IPS-18a (cell line): Measurements from ENCODE around the gene GLIS2.

Experiments used
- H3K27ac ChIP-seq: one replicate; pipeline ENCODE4 v1.5.1; 2013; ENCODE audit warnings: low read length
- H3K27me3 ChIP-seq: one replicate; pipeline ENCODE4 v1.6.1; 2013; ENCODE audit warnings: mild to moderate bottlenecking, low read length; ENCODE audit not compliant: control insufficient read depth, insufficient read depth
- H3K36me3 ChIP-seq: one replicate; pipeline ENCODE4 v1.6.1; 2013; ENCODE audit warnings: low read depth, low read length; ENCODE audit not compliant: control insufficient read depth
- H3K4me1 ChIP-seq: one replicate; pipeline ENCODE4 v1.6.1; 2013; ENCODE audit warnings: low read depth, low read length; ENCODE audit not compliant: control insufficient read depth
- H3K4me3 ChIP-seq: one replicate; pipeline ENCODE4 v1.5.1; 2013; ENCODE audit warnings: low read length
- H3K9ac ChIP-seq: one replicate; pipeline ENCODE4 v1.6.1; 2013; ENCODE audit warnings: mild to moderate bottlenecking, low read length, moderate library complexity
- H3K9me3 ChIP-seq: one replicate; pipeline ENCODE4 v1.6.1; 2013; ENCODE audit warnings: low read depth, low read length; ENCODE audit not compliant: control insufficient read depth

Gene GLIS2

DNA sequence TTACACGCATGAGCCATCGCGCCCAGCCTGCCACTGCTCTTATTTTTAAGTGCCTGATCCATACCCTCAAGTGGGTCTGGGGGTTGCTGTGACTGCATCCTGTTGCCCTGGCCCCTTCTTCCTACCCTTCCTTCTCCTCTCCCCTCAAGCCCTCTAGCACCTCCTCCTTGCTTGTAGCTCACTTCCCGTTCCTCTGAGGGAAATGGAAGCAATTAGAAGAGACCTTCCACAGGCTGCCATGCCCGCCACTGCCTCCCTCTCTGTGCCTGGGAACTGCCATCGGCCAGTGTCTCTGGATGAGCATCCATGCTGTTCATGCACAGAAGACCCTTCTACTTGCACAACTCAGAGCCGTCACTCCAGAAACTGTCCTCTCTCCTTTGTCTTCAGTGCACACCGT, 32.4 kb upstream of the GLIS2 start:
- Histone ChIP-seq H3K9ac (no peak overlapping the region), H3K36me3 (no peaks in the 10 kb centered on the region), H3K27ac (no peak overlapping the region)

DNA sequence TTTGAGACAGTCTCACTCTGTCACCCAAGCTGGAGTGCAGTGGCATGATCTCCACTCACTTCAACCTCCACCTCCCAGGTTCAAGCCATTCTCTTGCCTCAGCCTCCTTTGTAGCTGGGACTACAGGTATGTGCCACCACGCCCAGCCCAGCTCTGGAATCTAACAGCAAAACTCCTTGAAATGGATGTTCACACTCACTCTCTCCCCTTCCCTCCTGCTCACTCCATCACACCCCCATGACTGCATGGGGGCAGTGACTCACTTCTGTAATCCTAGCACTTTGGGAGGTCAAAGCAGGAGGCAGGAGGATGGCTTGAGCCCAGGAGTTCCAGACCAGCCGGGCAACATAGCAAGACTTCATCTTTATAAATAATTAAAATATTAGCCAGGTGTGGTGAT, 31.9 kb upstream of the GLIS2 start:
- H3K36me3 ChIP-seq: no peaks in the 10 kb centered on the region
- H3K9ac ChIP-seq: no peak overlapping the region
- H3K27ac ChIP-seq: no peak overlapping the region
- H3K4me1 ChIP-seq: no peaks in the 10 kb centered on the region
- no peaks in the 10 kb centered on the region for H3K27me3 ChIP-seq
- H3K4me3 ChIP-seq: no peak overlapping the region
- H3K9me3 ChIP-seq: no peaks in the 10 kb centered on the region

More for the DNA sequence above, 32.4 kb upstream of the GLIS2 start:
- Histone ChIP-seq H3K9me3 (no peaks in the 10 kb centered on the region), H3K4me1 (no peaks in the 10 kb centered on the region), H3K4me3 (no peak overlapping the region), H3K27me3 (no peaks in the 10 kb centered on the region)

DNA sequence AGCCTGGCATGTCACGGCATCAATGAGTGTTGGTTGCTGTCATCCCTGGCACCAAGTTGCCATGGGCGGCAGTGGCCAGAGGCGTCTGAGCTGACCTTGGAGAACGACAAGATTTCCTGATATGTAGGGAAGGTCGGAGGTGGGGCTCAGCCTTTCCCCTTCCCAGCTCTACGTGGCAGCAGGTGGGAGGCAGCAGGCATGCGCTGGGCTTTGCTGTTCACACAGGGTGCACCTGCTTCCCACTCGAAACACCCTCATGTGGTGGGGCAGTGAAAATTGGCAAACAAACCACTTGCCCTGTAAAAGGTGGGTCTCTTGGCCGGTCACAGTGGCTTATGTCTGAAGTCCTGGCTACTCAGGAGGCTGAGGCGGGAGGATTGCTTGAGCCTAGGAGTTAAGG, 30.7 kb upstream of the GLIS2 start:
- no peaks in the 10 kb centered on the region for H3K27me3 ChIP-seq
- no peak overlapping the region for H3K4me3 ChIP-seq
- no peaks in the 10 kb centered on the region for H3K4me1 ChIP-seq
- H3K9me3 ChIP-seq: no peaks in the 10 kb centered on the region
- no peak overlapping the region for H3K27ac ChIP-seq
- no peak overlapping the region for H3K9ac ChIP-seq
- H3K36me3 ChIP-seq: no peaks in the 10 kb centered on the region

DNA sequence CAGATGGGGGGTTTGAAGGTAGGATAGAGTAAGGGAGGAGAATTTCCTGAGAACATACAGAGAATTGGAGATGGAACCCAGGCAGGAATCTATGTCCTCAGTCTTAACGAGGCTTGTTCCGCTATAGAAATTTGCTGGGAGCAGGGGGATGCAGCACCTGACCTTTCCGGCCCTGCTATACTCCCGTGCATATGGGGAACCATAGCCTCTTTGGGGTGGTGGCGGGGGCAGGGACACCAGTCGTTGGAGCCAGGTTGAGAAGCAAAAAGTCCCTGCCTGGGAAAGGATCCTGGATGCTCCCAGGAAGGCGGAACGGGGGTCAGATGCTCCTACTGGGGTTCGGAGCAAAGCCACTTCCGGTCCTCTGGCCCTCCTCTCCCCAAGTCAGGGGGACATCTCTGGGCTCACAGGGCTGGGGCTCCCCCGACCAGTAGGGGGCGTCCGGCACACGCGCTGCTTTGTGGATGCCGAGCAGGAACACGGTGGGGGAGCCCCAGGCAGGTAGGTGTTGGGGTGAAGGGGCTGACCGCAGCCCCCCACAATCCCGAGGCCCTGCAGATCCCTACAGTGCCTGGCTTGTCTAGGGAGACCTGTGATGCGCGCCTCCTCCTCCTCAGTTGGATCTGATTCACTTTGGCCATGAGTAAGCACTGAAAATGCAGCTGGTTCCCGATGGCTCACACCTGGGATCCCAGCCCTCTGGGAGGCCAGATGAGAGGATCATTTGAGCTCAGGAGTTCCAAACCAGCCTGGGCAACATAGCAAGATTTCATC, 27.5 kb upstream of the GLIS2 start:
- Histone ChIP-seq H3K27ac (no peak overlapping the region), H3K4me1 (peaks cover 3% of the 10 kb centered on the region), H3K9ac (no peak overlapping the region), H3K4me3 (no peak overlapping the region), H3K9me3 (no peaks in the 10 kb centered on the region), H3K27me3 (no peaks in the 10 kb centered on the region), H3K36me3 (no peaks in the 10 kb centered on the region)

DNA sequence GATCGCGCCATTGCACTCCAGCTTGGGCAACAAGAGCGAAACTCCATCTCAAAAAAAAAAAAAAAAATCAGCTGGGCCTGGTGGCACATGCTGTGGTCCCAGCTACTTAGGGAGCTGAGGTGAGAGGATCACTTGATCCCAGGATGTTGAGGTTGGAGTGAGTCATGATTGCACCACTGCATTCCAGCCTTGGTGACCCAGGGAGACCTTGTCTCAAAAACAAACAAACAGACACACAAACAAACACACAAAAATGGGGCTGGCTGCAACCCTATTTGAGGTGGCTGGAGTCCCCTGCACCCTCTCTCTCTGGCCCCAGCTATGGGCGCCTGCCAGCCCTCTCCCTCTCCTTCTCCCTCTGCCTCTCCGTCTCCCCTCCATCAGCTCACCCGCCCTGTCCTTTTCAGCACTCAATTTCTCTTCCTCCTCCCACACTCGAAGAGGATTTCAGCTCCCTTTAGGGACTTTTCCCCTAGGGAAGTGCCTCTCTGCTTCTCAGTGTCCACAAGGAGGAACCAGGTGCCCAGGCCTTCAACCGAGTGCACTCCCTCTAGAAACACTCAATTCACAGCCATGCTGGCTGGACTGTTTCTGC, 25.5 kb upstream of the GLIS2 start:
- peaks cover 13% of the 10 kb centered on the region for H3K4me1 ChIP-seq
- no peak overlapping the region for H3K27ac ChIP-seq
- no peak overlapping the region for H3K9ac ChIP-seq

DNA sequence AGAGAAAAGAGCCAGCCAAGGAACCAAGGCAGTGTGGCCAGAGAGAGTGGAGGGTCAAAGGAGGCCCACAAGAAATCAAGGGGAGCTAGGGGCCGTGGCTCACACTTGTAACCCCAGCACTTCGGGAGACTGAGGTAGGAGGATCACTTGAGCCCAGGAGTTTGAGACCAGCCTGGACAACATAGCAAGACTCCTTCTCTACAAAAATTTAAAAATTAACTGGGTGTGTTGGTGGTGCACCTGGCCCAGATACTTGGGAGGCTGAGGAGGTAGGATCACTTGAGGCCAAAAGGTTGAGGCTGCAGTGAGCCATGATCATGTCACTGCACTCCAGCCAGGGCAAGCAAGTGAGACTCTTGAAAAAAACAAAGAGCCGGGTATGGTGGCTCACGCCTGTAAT, 24.2 kb upstream of the GLIS2 start:
- Histone ChIP-seq H3K4me1 (peaks cover 13% of the 10 kb centered on the region), H3K36me3 (no peaks in the 10 kb centered on the region), H3K4me3 (no peak overlapping the region), H3K27me3 (no peaks in the 10 kb centered on the region), H3K27ac (no peak overlapping the region), H3K9ac (no peak overlapping the region), H3K9me3 (no peaks in the 10 kb centered on the region)

More for the DNA sequence above, 25.5 kb upstream of the GLIS2 start:
- Histone ChIP-seq H3K36me3 (no peaks in the 10 kb centered on the region), H3K4me3 (no peak overlapping the region), H3K9me3 (no peaks in the 10 kb centered on the region), H3K27me3 (no peaks in the 10 kb centered on the region)

DNA sequence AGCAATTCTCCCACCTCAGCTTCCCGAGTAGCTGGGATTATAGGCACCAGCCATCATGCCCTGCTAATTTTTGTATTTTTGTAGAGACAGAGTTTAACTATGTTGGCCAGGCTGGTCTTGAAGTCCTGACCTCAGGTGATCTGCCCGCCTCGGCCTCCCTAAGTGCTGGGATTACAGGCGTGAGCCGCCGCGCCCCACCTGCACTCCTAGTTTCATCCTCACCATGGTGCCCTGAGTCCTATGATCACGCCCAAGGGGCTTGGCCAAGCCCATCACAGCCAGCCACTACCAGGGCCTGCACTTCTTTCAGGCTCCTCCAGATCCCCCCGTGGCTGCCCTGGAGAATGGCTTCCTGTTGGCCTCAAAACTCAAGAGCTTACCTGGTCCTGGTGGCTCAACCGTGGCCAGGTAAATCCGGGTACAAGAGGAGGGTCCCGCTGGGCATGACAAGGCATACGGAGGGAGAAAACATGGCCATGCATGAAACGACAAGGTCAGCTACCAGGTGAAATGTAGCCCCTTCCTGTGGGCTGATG, 22.6 kb upstream of the GLIS2 start:
- H3K4me1 ChIP-seq: peaks cover 13% of the 10 kb centered on the region
- H3K4me3 ChIP-seq: peak overlapping the region; percentile 27
- H3K36me3 ChIP-seq: no peaks in the 10 kb centered on the region
- no peak overlapping the region for H3K27ac ChIP-seq
- H3K27me3 ChIP-seq: no peaks in the 10 kb centered on the region
- no peaks in the 10 kb centered on the region for H3K9me3 ChIP-seq
- H3K9ac ChIP-seq: no peak overlapping the region

DNA sequence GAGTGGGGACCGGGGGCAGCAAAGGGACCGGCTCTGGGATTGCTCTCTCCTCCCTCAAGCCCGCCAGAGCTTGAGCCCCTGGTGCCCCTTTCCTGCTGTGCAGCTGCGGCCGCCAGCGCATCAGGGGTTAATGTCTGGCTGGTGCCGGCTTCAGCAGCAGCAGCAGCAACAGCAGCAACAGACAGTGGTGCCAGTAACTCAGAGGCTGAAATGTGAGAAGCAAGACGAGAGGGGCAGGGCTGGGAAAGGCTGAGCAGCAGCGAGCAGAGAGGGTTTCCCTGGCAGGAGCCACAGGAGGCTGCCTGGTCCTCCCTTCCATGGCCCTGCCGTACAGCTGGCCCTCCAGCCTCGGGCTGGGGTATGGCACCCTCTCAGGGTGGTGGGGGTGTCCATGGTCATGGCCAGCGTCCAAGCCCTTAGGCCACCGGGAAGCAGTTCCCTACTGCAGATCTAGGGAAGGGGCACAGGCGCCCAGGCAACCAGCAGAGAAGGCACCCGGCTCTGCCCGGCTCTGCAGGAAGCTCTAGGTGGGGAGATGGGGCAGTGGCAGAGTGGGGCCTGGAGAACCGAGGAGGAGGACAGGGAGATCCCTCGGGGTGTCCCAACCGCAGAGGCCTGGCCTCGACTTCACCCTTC, 21.9 kb upstream of the GLIS2 start:
- Histone ChIP-seq H3K9me3 (no peaks in the 10 kb centered on the region), H3K27ac (peak overlapping the region; percentile 35), H3K9ac (no peak overlapping the region), H3K4me1 (peaks cover 13% of the 10 kb centered on the region), H3K4me3 (peak overlapping the region; percentile 46), H3K27me3 (no peaks in the 10 kb centered on the region), H3K36me3 (no peaks in the 10 kb centered on the region)

DNA sequence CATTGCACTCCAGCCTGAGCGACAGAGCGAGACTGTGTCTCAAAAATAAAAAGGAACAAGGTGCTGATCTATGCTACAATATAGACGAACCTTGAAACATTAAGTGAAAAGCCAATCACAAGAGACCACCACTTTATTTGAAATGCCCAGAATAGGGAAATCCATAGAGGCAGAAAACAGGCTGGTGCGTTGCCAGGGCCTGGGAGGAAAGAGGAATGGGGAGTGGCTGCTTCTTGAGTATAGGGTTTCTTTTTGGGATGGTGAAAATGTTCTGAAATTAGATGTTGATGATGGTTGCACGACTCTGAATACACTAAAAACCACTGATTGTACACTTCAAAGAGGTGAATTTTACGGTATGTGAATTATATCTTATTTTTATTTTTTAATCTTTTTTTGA, 20.3 kb upstream of the GLIS2 start:
- Histone ChIP-seq H3K9ac (no peak overlapping the region), H3K4me3 (no peak overlapping the region), H3K27ac (no peak overlapping the region), H3K27me3 (no peaks in the 10 kb centered on the region), H3K9me3 (no peaks in the 10 kb centered on the region), H3K4me1 (peaks cover 13% of the 10 kb centered on the region), H3K36me3 (no peaks in the 10 kb centered on the region)

DNA sequence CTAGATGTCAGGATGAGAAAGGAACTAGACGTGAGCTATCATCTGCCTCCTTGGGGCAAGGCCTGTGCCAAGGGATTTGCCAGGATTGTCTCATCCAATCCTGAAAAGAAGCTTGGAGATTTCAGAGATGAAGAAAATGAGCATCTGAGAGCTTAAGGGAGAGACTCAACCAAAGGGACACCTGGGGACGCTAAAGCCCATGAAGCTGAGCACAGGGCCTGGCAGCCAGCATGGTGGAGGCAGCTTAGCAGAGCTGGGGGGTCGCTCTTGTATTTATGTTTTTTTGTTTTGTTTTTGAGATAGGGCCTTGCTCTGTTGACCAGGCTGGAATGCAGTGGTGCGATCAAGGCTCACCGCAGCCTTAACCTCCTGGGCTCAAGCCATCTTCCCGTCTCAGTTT, 18.4 kb upstream of the GLIS2 start:
- H3K27ac ChIP-seq: no peak overlapping the region
- H3K9ac ChIP-seq: no peak overlapping the region
- H3K9me3 ChIP-seq: no peaks in the 10 kb centered on the region
- H3K27me3 ChIP-seq: no peaks in the 10 kb centered on the region
- no peak overlapping the region for H3K4me3 ChIP-seq
- H3K4me1 ChIP-seq: peaks cover 13% of the 10 kb centered on the region
- no peaks in the 10 kb centered on the region for H3K36me3 ChIP-seq

DNA sequence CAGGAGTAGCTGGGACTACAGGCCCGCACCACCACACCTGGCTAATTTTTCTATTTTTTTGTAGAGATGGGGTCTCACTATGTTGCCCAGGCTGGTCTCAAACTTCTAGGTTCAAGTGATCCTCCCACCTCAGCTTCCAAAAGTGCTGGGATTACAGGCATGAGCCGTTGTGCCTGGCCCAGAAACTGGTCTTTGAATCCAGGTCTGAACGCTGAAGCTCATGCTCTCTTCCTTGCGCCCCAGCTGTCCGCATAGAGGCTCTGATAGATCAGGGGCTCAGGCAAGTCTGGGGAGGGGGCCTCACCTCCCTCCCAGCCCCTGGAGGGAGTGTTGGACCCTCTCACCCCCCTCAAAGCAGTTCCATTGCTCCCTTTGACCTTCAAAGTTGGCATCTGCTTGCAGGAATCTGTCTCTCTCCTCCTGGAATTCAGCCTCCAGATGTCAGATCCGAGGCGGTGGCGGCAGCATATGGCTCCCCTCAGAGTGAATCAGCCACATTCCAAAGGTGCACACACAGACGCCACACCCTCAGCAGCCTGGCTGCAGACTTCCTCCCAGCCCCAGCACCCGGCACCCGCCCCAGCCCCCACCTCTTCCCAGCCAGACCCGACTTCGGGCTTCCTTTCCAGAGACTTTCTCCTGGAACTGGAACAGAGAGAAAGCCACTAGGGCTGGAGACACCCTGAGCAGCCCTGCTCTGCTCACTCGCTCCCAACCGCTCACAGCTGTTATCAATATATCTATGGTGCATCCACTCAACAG, 16.9 kb upstream of the GLIS2 start:
- Histone ChIP-seq H3K27me3 (no peaks in the 10 kb centered on the region), H3K4me3 (no peak overlapping the region), H3K4me1 (peaks cover 6% of the 10 kb centered on the region), H3K9ac (no peak overlapping the region), H3K36me3 (no peaks in the 10 kb centered on the region), H3K9me3 (no peaks in the 10 kb centered on the region), H3K27ac (no peak overlapping the region)
